Fibroblast of mammary gland (primary cell): ENCODE results near the gene CXCR5.

Experiments used
- DNase-seq: peaks from one replicate; pipeline ENCODE4 v3.0.0-alpha.2; 2010; ENCODE audit warnings: low read depth
- H3K4me3 ChIP-seq: 2 replicates; pipeline ENCODE4 v1.5.1; 2011; ENCODE audit warnings: low read depth, mild to moderate bottlenecking, low read length, moderate library complexity; ENCODE audit not compliant: control insufficient read depth
- TF ChIP-seq, protein P1 (sequence below): conservative IDR thresholded peaks from 2 replicates; pipeline ENCODE4 v1.5.1; 2011; ENCODE audit warnings: low read depth, low read length, inconsistent platforms; ENCODE audit not compliant: control insufficient read depth, insufficient read depth

The CXCR5 gene

DNA sequence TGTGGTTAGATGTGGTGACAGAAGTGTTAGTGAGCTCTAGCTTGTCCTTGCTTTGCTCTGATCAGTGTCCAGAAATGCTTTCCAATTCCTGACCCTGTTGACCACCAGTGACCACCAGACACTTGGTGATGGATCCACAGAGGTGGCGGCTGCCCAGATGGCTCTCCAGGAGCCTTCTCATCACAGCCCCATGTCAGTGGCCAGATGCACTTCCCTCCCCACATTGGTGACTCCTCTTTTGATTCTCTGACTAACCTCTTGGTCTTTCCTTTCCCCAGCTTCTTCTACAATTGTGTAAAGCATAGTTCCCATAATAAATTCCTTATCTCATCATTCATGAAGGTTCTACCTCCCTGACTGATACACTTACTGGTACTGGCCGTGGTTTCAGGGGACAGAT lies 40.1 kb upstream of the CXCR5 start:
- TF ChIP-seq, protein P1, sequence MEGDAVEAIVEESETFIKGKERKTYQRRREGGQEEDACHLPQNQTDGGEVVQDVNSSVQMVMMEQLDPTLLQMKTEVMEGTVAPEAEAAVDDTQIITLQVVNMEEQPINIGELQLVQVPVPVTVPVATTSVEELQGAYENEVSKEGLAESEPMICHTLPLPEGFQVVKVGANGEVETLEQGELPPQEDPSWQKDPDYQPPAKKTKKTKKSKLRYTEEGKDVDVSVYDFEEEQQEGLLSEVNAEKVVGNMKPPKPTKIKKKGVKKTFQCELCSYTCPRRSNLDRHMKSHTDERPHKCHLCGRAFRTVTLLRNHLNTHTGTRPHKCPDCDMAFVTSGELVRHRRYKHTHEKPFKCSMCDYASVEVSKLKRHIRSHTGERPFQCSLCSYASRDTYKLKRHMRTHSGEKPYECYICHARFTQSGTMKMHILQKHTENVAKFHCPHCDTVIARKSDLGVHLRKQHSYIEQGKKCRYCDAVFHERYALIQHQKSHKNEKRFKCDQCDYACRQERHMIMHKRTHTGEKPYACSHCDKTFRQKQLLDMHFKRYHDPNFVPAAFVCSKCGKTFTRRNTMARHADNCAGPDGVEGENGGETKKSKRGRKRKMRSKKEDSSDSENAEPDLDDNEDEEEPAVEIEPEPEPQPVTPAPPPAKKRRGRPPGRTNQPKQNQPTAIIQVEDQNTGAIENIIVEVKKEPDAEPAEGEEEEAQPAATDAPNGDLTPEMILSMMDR = no peak
- no peak for DNase-seq
- no peak overlapping the region for H3K4me3 ChIP-seq

DNA sequence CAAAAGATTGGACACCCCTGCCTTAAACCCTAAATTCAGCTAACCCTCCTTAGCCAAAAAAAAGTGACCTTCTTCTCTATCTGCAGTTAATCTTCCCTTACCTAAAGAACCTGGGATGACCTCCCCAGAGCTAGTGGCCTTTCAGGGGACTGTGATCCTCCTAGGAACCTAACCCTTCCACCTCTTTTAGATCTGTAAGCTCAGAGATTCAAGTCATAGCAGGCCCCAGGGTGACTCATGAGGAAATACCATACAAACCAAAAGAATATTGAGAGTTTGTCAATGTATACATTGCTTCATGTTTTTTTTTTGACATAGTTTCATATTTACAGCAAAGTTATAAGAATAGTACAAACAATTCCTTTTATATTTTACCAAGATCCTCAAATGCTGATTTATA lies 38.3 kb upstream of the CXCR5 start:
- H3K4me3 ChIP-seq = no peak overlapping the region
- TF ChIP-seq, protein P1 = no peak
- DNase-seq = peak; percentile 50

DNA sequence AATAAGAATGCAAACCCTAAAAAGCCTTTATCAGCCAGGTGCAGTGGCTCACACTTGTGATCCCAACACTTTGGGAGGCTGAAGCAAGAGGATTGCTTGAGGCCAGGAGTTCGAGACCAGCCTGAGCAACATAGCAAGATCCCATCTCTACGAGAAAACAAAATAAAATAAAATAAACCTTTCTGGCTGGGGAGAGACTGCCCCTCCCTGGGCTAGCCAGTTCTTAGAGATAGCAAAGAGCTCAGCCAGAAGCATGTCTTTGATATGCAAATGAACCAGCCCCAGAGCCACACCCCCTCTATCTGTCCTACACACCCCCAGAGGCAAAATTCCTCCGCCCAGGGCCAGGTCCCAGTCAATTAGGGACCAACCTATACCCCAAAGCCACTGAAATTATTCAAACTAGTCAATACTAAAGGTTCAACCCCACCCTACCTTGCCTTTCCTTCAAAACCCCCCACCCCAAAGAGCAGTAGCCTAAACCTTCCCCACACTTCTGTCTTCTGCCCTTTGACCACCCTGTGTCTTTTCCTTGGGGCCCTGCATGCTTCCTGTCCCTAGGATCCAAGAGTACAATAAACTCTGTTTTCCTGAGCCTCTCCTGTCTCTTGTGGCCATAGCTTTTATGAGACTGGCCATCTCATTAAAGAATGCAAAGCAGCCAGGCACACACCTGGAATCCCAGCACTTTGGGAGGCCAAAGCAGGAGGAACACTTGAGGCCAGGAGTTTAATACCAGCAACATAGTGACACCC lies 37.3 kb upstream of the CXCR5 start:
- no peak for DNase-seq
- no peak overlapping the region for H3K4me3 ChIP-seq
- TF ChIP-seq, protein P1 = no peak

DNA sequence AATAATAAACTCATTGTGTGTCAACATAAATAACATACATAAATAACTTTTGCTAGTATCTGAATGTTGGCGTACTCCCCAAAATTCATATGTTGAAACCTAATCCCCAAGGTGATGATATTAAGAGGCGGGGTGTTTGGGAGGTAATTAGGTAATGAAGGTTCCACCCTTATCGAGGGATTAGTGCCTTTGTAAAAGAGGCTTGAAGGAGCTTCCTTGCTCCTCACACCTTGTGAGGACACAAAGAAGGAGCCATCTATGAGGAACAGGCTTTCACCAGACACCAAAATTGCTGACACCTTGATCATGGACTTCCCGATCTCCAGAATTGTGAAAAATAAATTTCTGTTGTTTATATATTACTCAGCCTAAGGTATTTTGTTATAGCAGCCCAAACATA lies 33.9 kb upstream of the CXCR5 start:
- TF ChIP-seq, protein P1 = no peak
- no peak for DNase-seq
- H3K4me3 ChIP-seq = no peak overlapping the region

DNA sequence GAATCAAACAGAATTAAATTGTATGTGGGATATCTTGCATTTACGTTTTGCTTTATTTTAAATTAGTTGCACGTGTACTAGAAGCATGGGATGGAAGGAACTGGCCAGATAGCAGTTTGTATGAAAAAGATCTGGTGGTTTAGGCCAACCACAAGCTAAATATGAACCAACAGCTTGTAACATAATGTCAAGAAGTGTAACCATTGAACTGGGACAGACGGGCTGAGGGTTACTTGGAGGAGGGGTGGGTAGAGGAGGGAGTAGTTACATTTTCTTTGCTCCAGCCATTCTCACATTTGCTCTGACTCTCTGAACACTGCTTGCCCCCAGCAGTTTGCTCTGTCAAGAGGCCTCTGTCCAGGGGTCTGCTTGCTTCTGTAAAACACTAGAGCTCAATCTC lies 31.7 kb upstream of the CXCR5 start:
- TF ChIP-seq, protein P1 = no peak
- H3K4me3 ChIP-seq = no peak overlapping the region
- DNase-seq = no peak

DNA sequence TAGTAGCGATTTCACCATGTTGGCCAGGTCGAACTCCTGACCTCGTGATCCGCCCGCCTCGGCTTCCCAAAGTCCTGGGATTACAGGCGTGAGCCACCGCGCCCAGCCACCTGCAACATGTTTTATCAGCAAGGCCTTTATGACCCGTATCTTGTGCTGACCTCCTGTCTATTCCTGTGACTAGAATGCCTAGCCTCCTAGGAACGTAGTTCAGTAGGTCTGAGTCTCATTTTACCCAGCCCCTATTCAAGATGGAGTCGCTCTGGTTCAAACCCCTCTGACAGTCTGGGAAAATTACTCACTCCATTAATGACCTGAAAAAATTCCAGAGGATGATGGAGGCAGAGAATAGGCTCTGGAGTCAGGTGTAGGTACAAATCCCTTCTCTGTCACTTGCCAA lies 30.0 kb upstream of the CXCR5 start:
- TF ChIP-seq, protein P1 = no peak
- H3K4me3 ChIP-seq = no peak overlapping the region
- DNase-seq = no peak

DNA sequence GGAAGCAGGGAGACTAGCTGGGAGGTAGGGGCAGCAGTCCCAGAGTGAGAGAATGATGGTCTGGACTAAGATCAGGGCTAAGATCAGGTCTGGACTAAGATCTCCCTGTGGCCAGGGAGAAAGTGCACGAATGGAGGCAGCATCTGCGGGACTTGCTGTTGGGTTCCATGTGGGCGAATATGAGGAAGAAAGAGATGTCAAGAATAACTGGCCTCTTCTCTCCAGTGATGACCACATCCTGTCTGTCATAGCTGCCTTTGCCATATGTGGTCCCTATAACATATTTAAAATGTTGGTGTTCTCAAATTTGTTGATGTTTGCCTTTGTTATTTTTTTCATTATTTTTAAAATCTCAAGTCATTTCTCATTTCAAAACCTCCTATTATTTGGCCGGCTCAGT lies 27.4 kb upstream of the CXCR5 start:
- no peak overlapping the region for H3K4me3 ChIP-seq
- no peak for DNase-seq
- TF ChIP-seq, protein P1 = no peak
